Panc1 (cell line): Measurements from ENCODE around the gene EEF1A2.

Source experiments
- CTCF ChIP-seq: fragments of 450-650 bp; IDR thresholded peaks from 2 replicates; pipeline ENCODE4 v1.5.1; 2017; ENCODE audit warnings: mild to moderate bottlenecking
- POLR2AphosphoS5 ChIP-seq: IDR thresholded peaks from 2 replicates; pipeline ENCODE4 v1.6.1; 2012; ENCODE audit warnings: mild to moderate bottlenecking, low read depth, low read length, moderate library complexity
- TCF7L2 ChIP-seq: IDR thresholded peaks from 2 replicates; pipeline ENCODE4 v1.6.1; 2011; ENCODE audit warnings: mild to moderate bottlenecking, low read depth, low read length, inconsistent platforms

- TF ChIP-seq POLR2AphosphoS5 (no peak), CTCF (no peak), TCF7L2 (no peak)
Observed at GRCh38 chr20:63457737-63458136, 41.1 kb downstream of the EEF1A2 start.
